NT2/D1 (cell line): Measurements from ENCODE around the gene TGM5.
A peak's percentile ranks its signal among the peaks of the same experiment; 100 is the strongest.

Experiments
- DNase-seq: peaks from one replicate; pipeline ENCODE4 v3.0.0-alpha.2; 2011; ENCODE audit warnings: low read depth, low spot score
- H3K27me3 ChIP-seq: 2 replicates; pipeline ENCODE4 v1.6.0; 2011; ENCODE audit warnings: mild to moderate bottlenecking; ENCODE audit not compliant: insufficient read length, insufficient read depth
- H3K36me3 ChIP-seq: 2 replicates; pipeline ENCODE4 v1.6.1; 2011; ENCODE audit warnings: mild to moderate bottlenecking, low read length, mixed read lengths; ENCODE audit not compliant: insufficient read depth, insufficient read length
- H3K4me1 ChIP-seq: 2 replicates; pipeline ENCODE4 v1.5.1; 2011; ENCODE audit not compliant: insufficient read depth, insufficient read length
- H3K4me3 ChIP-seq: 2 replicates; pipeline ENCODE4 v1.5.1; 2011; ENCODE audit warnings: low read depth; ENCODE audit not compliant: insufficient read length
- H3K9ac ChIP-seq: 2 replicates; pipeline ENCODE4 v1.6.0; 2011; ENCODE audit warnings: low read depth; ENCODE audit not compliant: insufficient read length
- H3K9me3 ChIP-seq: 2 replicates; pipeline ENCODE4 v1.5.1; 2011; ENCODE audit warnings: mild to moderate bottlenecking, low read length; ENCODE audit not compliant: insufficient read depth
- SUZ12 ChIP-seq: IDR thresholded peaks from 2 replicates; pipeline ENCODE4 v1.6.1; 2011; ENCODE audit not compliant: insufficient read length, insufficient read depth; ENCODE audit errors: extremely low read depth
- YY1 ChIP-seq: IDR thresholded peaks from 2 replicates; pipeline ENCODE4 v1.6.1; 2011; ENCODE audit not compliant: insufficient read length, insufficient read depth
- ZNF274 ChIP-seq: IDR thresholded peaks from 2 replicates; pipeline ENCODE4 v1.6.1; 2011; ENCODE audit warnings: mild to moderate bottlenecking, low read depth, low read length

The TGM5 gene

DNA sequence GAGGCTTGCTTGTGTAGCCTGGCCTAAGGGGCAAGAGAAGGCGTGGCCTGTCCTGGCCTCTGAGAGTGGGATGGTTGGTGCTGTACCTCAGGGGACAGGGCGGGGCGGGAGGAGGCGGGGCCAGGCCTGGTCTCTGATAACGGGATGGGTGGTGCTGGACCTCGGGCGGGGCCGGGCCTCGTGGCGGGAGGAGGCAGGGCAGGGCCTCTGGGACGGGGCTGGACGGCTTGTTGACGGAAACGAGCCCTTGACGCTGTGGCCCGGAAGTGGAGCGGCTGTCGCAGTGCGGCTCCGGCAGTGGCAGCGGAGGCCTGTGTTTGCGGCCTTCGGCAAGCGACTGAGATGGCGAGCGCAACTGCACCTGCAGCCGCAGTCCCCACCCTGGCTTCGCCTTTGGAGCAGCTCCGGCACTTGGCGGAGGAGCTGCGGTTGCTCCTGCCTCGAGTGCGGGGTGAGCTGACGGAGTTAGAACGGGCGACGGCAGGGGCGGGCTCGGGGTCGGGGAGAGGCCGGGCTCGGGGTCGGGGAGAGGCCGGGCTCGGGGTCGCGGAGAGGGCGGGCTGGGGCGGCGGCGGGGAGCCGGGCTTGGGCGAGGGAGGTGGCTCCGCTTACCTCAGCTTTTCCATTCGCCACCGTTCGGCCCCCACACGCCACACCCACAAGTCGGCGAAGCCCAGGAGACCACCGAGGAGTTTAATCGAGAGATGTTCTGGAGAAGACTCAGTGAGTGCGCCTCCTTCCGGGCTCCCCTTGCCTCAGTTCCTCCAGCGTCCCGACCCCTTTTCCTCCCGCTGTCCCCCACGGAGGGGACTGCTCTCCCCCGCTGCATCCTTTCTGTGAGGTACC is 81.3 kb downstream of the TGM5 start, which contains the start of gene CCNDBP1:
Gene CCNDBP1, plus strand, starts transcription at position 247 of the 846 bp plus-strand sequence. Its CDS starts 96 bp downstream, at position 343.
- TF ChIP-seq ZNF274 = no peak
- TF ChIP-seq YY1 = no peak
- TF ChIP-seq SUZ12 = no peak
- peaks cover 6% of the 10 kb centered on the region for H3K4me1 ChIP-seq
- DNase-seq = peak; percentile 88

DNA sequence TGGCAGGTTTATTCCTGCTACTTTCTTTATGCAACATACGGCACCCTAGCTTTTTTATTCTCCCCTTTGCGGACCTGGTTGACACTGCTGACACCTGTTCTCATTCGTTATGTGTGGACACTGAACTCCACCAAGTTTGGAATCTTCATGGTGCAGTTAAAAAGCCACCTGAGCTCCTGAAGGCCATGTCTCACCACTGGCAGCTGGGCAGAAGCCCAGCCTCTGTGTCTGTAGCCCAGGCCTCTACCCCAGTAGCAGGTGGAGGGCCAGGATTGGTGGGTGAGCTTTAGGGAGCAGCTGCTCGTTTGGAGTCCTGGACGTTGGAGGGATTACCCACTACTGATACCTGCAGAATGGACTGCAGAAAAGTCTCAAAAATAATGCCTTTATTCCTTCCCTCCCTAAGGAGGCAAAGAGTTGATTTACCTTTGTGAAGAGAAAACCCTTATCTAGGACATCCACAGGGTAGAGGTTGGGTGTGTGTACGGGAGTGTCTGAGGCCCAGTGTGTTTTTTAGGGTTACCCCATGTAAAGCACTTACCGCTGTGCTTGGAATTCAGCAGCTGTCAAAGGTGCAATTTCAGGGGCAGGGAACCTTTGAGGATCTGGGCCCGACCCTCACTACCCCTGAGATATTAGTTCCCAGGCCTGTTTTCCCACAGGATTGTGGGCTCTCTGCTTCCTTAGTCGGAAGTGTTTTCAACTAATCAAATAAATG is 82.2 kb downstream of the TGM5 start:
- H3K4me3 ChIP-seq = peak overlapping the region; percentile 11
- peaks cover 12% of the 10 kb centered on the region for H3K36me3 ChIP-seq
- H3K9me3 ChIP-seq = no peaks in the 10 kb centered on the region
- no peaks in the 10 kb centered on the region for H3K27me3 ChIP-seq
- peak overlapping the region; percentile 21 for H3K9ac ChIP-seq
- TF ChIP-seq YY1 (no peak), ZNF274 (no peak), SUZ12 (no peak)
- DNase-seq = no peak
- H3K4me1 ChIP-seq = peaks cover 6% of the 10 kb centered on the region

More for the DNA sequence above, 81.3 kb downstream of the TGM5 start, which contains the start of gene CCNDBP1:
- Histone ChIP-seq H3K36me3 (peaks cover 20% of the 10 kb centered on the region), H3K4me3 (peak within 1 kb of the TSS; percentile 80), H3K9ac (peak within 1 kb of the TSS; percentile 75), H3K27me3 (no peaks in the 10 kb centered on the region), H3K9me3 (no peaks in the 10 kb centered on the region)

DNA sequence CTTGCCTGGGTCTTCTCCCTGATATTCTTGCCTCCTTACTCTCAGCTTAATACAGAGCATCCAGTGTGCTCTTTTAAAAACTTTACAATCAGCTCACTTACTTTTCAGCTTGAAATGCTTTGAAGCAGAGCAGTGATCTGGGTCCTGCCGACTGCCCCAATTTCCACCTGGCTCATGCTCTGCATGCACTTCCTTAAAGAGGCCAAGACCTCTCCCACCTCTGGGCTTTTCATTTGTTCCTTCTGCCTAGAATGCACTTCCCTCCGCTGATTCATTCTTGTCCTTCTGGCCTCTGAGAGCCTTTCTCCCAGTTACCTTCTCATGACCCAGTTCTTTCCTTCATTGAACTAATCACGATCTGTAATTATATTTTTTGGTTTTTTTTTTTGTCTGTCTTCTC is 83.5 kb downstream of the TGM5 start:
- DNase-seq = no peak
- Histone ChIP-seq H3K9ac (no peak overlapping the region), H3K4me3 (no peak overlapping the region), H3K27me3 (no peaks in the 10 kb centered on the region), H3K4me1 (peaks cover 6% of the 10 kb centered on the region), H3K9me3 (no peaks in the 10 kb centered on the region), H3K36me3 (peaks cover 4% of the 10 kb centered on the region)
- TF ChIP-seq YY1 = no peak
- TF ChIP-seq ZNF274 = no peak
- TF ChIP-seq SUZ12 = no peak
